GM12875 (cell line): ENCODE measurements around the gene CDH13.

Source experiments
- H3K4me3 ChIP-seq: one replicate; pipeline ENCODE4 v1.5.1; 2011; ENCODE audit warnings: low read depth, low read length, control low read depth
- CTCF ChIP-seq: IDR thresholded peaks from 2 replicates; pipeline ENCODE4 v1.5.1; 2011; ENCODE audit warnings: low read depth, mild to moderate bottlenecking, control low read depth, inconsistent platforms, low read length, moderate library complexity, borderline replicate concordance; ENCODE audit not compliant: insufficient read depth

Gene CDH13

GRCh38 chr16:82972331-82972919, 345.7 kb downstream of the CDH13 start:
- TF ChIP-seq CTCF, result no peak
- H3K4me3 ChIP-seq, result no peak overlapping the region

GRCh38 chr16:82979406-82980111, 352.8 kb downstream of the CDH13 start:
- no peak overlapping the region for H3K4me3 ChIP-seq
- TF ChIP-seq CTCF, result no peak

- H3K4me3 ChIP-seq, result no peak overlapping the region
- TF ChIP-seq CTCF, result no peak
These were observed 354.0 kb downstream of the CDH13 start for GRCh38 chr16:82980810-82981209.

GRCh38 chr16:82987767-82988166, 361.0 kb downstream of the CDH13 start:
- TF ChIP-seq CTCF, result no peak
- H3K4me3 ChIP-seq, result no peak overlapping the region

- H3K4me3 ChIP-seq, result no peak overlapping the region
- no peak for TF ChIP-seq CTCF
These were observed 363.4 kb downstream of the CDH13 start for GRCh38 chr16:82990155-82990554.

GRCh38 chr16:82991410-82991809, 364.6 kb downstream of the CDH13 start:
- TF ChIP-seq CTCF, result no peak
- H3K4me3 ChIP-seq, result no peak overlapping the region
